Measurements from ENCODE around the gene TMEM63A.

DNA sequence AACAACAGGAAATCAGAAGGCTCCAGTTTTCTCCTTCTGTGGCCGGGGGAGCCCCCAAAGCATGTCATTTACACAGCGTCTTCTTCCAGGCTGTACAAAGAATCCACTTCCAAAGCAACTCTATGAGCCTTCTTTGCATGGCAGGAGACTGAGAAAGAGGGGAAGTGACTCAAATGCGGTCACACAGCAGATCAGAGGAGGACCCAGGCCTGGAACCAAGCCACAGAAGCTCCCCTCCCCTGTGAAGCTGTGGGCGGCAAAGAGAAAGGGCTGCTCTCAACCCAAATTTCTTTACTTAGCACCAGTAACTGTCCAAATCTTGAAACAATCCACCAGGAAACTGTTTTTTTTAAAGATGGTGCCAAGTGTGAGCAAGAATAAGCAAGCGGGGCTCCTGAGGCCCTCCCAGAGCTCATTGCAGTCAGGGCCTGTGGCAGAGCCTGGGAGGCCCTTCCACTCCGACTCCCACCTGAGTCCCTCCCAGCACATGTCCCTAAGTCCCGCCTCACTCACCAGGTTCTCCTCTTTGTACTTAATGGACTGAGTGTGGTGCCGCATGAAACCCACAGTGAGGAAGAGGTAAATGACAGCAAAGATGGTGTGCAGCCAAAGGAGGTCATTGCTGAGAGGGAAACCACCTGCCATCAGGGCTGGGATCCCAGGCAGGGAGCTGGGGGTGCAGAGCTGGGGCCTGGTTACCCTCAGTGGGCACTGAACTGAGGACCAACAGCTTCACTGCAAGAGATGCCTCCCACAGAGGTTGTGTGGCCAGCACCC is 15.9 kb downstream of the TMEM63A start:
- no peak for TF ChIP-seq EZH2 (IDR thresholded peaks at IDR 0.05)
- TF ChIP-seq, protein P1, sequence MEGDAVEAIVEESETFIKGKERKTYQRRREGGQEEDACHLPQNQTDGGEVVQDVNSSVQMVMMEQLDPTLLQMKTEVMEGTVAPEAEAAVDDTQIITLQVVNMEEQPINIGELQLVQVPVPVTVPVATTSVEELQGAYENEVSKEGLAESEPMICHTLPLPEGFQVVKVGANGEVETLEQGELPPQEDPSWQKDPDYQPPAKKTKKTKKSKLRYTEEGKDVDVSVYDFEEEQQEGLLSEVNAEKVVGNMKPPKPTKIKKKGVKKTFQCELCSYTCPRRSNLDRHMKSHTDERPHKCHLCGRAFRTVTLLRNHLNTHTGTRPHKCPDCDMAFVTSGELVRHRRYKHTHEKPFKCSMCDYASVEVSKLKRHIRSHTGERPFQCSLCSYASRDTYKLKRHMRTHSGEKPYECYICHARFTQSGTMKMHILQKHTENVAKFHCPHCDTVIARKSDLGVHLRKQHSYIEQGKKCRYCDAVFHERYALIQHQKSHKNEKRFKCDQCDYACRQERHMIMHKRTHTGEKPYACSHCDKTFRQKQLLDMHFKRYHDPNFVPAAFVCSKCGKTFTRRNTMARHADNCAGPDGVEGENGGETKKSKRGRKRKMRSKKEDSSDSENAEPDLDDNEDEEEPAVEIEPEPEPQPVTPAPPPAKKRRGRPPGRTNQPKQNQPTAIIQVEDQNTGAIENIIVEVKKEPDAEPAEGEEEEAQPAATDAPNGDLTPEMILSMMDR (IDR thresholded peaks at IDR 0.05) = no peak
